GM10266 (cell line): ENCODE data around the gene CERK.
"Not testable (repeated sequence)": the region's sequence is repeated elsewhere in the genome, so short reads cannot be mapped to it uniquely, and the experiment has no call there.

Source experiments
- DNase-seq: peaks from one replicate; pipeline ENCODE4 v3.0.0; 2012; ENCODE audit errors: extremely low spot score
- CTCF ChIP-seq: IDR thresholded peaks from 2 replicates; pipeline ENCODE4 v1.5.1; 2012; ENCODE audit warnings: mild to moderate bottlenecking, low read depth; ENCODE audit not compliant: control insufficient read depth, insufficient read depth; ENCODE audit errors: missing control alignments

Gene CERK

GRCh38 chr22:46734830-46735453 is 3.1 kb downstream of the CERK start:
- TF ChIP-seq CTCF, result no peak
- peak; percentile 68 for DNase-seq

GRCh38 chr22:46734213-46734722 is 3.8 kb downstream of the CERK start:
- DNase-seq, result not testable (repeated sequence)

- DNase-seq, result no peak
- no peak for TF ChIP-seq CTCF
These were observed 5.5 kb downstream of the CERK start for GRCh38 chr22:46732513-46732912.

GRCh38 chr22:46732041-46732379 is 6.0 kb downstream of the CERK start:
- no peak for TF ChIP-seq CTCF

GRCh38 chr22:46731246-46732040 is 6.6 kb downstream of the CERK start:
- no peak for DNase-seq
- no peak for TF ChIP-seq CTCF

More at GRCh38 chr22:46732041-46732379, 6.0 kb downstream of the CERK start:
- no peak for DNase-seq

- DNase-seq, result no peak
- no peak for TF ChIP-seq CTCF
These were observed 7.3 kb downstream of the CERK start for GRCh38 chr22:46730568-46731245.

GRCh38 chr22:46728470-46728869 is 9.6 kb downstream of the CERK start:
- DNase-seq, result no peak
- no peak for TF ChIP-seq CTCF
